Astrocyte (in vitro differentiated cells and primary cell): ENCODE results near the gene EOGT. TPM values are rescaled to one million over a fixed set of nuclear protein-coding genes. Genes with fewer than 3 reads are reported as not detected.

Source experiments
- DNase-seq: peaks from one replicate; pipeline ENCODE4 v3.0.0-alpha.2; 2010; ENCODE audit warnings: low read depth
- FAIRE-seq: peaks from 2 replicates; lab custom pipeline; 2011; peaks lifted over from hg19 to GRCh38; lab: Jason Lieb, UNC
- H2AFZ ChIP-seq: 2 replicates; pipeline ENCODE4 v1.6.0; 2012; ENCODE audit warnings: low read depth, low read length, inconsistent platforms
- H3K27ac ChIP-seq: 2 replicates; pipeline ENCODE4 v1.5.1; 2011; ENCODE audit warnings: low read depth, low read length, inconsistent platforms
- H3K27me3 ChIP-seq: 2 replicates; pipeline ENCODE4 v1.6.0; 2011; ENCODE audit warnings: low read length, inconsistent platforms; ENCODE audit not compliant: insufficient read depth
- H3K36me3 ChIP-seq: 2 replicates; pipeline ENCODE4 v1.5.1; 2011; ENCODE audit warnings: low read length, inconsistent platforms; ENCODE audit not compliant: insufficient read depth
- H3K4me1 ChIP-seq: 2 replicates; pipeline ENCODE4 v1.5.1; 2011; ENCODE audit warnings: low read length, inconsistent platforms; ENCODE audit not compliant: insufficient read depth
- H3K4me2 ChIP-seq: 2 replicates; pipeline ENCODE4 v1.6.0; 2012; ENCODE audit warnings: low read length, inconsistent platforms
- H3K4me3 ChIP-seq: 2 replicates; pipeline ENCODE4 v1.5.1; 2011; ENCODE audit warnings: low read depth, mild to moderate bottlenecking, low read length, inconsistent platforms; ENCODE audit not compliant: insufficient read depth
- H3K79me2 ChIP-seq: 2 replicates; pipeline ENCODE4 v1.6.0; 2012; ENCODE audit warnings: mild to moderate bottlenecking, low read length, inconsistent platforms; ENCODE audit not compliant: insufficient read depth
- H3K9ac ChIP-seq: 2 replicates; pipeline ENCODE4 v1.6.0; 2012; ENCODE audit warnings: mild to moderate bottlenecking, low read length, inconsistent platforms
- H3K9me3 ChIP-seq: 2 replicates; pipeline ENCODE4 v1.5.1; 2012; ENCODE audit warnings: low read depth, mild to moderate bottlenecking, low read length, inconsistent platforms; ENCODE audit not compliant: insufficient read depth
- H4K20me1 ChIP-seq: 2 replicates; pipeline ENCODE4 v1.6.0; 2012; ENCODE audit warnings: low read length, inconsistent platforms; ENCODE audit not compliant: insufficient read depth
- H3K27ac Mint-ChIP-seq: one replicate; pipeline ENCODE4 v1.8.0; 2021; ENCODE audit warnings: mild to moderate bottlenecking, mixed read lengths; ENCODE audit not compliant: unreplicated experiment
- H3K27me3 Mint-ChIP-seq: one replicate; pipeline ENCODE4 v1.8.0; 2021; ENCODE audit warnings: low read depth, mixed read lengths; ENCODE audit not compliant: unreplicated experiment
- H3K36me3 Mint-ChIP-seq: one replicate; pipeline ENCODE4 v1.8.0; 2021; ENCODE audit warnings: low read depth, mixed read lengths; ENCODE audit not compliant: unreplicated experiment
- H3K4me1 Mint-ChIP-seq: one replicate; pipeline ENCODE4 v1.8.0; 2021; ENCODE audit warnings: low read depth, mixed read lengths; ENCODE audit not compliant: unreplicated experiment
- H3K4me3 Mint-ChIP-seq: one replicate; pipeline ENCODE4 v1.8.0; 2021; ENCODE audit warnings: mild to moderate bottlenecking, moderate library complexity, mixed read lengths; ENCODE audit not compliant: unreplicated experiment
- H3K9me3 Mint-ChIP-seq: one replicate; pipeline ENCODE4 v1.8.0; 2021; ENCODE audit warnings: mild to moderate bottlenecking, mixed read lengths; ENCODE audit not compliant: unreplicated experiment
- CTCF ChIP-seq: IDR thresholded peaks from 2 replicates; pipeline ENCODE4 v1.5.1; 2011; ENCODE audit warnings: low read depth, mild to moderate bottlenecking, inconsistent platforms, low read length, moderate library complexity; ENCODE audit not compliant: insufficient read depth
- EZH2 ChIP-seq: IDR thresholded peaks from 2 replicates; pipeline ENCODE4 v1.6.1; 2012; ENCODE audit warnings: mild to moderate bottlenecking, low read length, inconsistent platforms; ENCODE audit not compliant: insufficient read depth
- total RNA-seq: library from RNA; stranded (reverse); gene quantifications from 2 replicates; pipeline ENCODE4 v1.2.1, GENCODE V29; 2021

EOGT gene
- total RNA-seq, 1 donor from 2014 or later, result 32.3 TPM

- no peaks in the 10 kb centered on the region for H4K20me1 ChIP-seq
- Mint-ChIP-seq H3K27ac (no peak overlapping the region), H3K9me3 (no peaks in the 10 kb centered on the region), H3K36me3 (peaks cover 17% of the 10 kb centered on the region), H3K4me1 (peaks cover under 1% of the 10 kb centered on the region), H3K4me3 (no peak overlapping the region), H3K27me3 (no peaks in the 10 kb centered on the region)
- no peak overlapping the region for H3K9ac ChIP-seq
- no peak for FAIRE-seq
- no peak overlapping the region for H2AFZ ChIP-seq
- H3K4me3 ChIP-seq, result no peak overlapping the region
- no peak overlapping the region for H3K27ac ChIP-seq
- no peaks in the 10 kb centered on the region for H3K27me3 ChIP-seq
- no peak for DNase-seq
- H3K36me3 ChIP-seq, result peaks cover 50% of the 10 kb centered on the region
- H3K9me3 ChIP-seq, result no peaks in the 10 kb centered on the region
- H3K4me2 ChIP-seq, result no peak overlapping the region
- TF ChIP-seq EZH2 (no peak), CTCF (no peak)
- H3K79me2 ChIP-seq, result no peaks in the 10 kb centered on the region
- H3K4me1 ChIP-seq, result no peaks in the 10 kb centered on the region
These were observed 44.9 kb upstream of the EOGT start for GRCh38 chr3:69058180-69058946.

GRCh38 chr3:69052472-69052898, 39.0 kb upstream of the EOGT start:
- Mint-ChIP-seq H3K4me3 (peak overlapping the region; percentile 91), H3K27me3 (no peaks in the 10 kb centered on the region), H3K4me1 (peaks cover 6% of the 10 kb centered on the region), H3K36me3 (peaks cover 2% of the 10 kb centered on the region), H3K27ac (peak overlapping the region; percentile 98), H3K9me3 (no peaks in the 10 kb centered on the region)
- Histone ChIP-seq H3K9ac (peak overlapping the region; percentile 100), H3K36me3 (peaks cover 28% of the 10 kb centered on the region), H3K9me3 (no peaks in the 10 kb centered on the region), H2AFZ (peak overlapping the region; percentile 88), H3K4me1 (peaks cover 11% of the 10 kb centered on the region), H4K20me1 (peaks cover 38% of the 10 kb centered on the region), H3K79me2 (peaks cover 47% of the 10 kb centered on the region), H3K27me3 (no peaks in the 10 kb centered on the region), H3K4me2 (peak overlapping the region; percentile 99), H3K27ac (peak overlapping the region; percentile 99), H3K4me3 (peak overlapping the region; percentile 100)
- DNase-seq (no peak), FAIRE-seq (no peak)
- TF ChIP-seq CTCF (no peak), EZH2 (no peak)
